GM12878 (cell line): Measurements from ENCODE around the gene CNGB1. TPM values are rescaled to one million over a fixed set of nuclear protein-coding genes. Genes with fewer than 3 reads are reported as not detected.

Experiments used
- ATAC-seq: fragments of 200-7000 bp; cut with Tn5 transposase; 3 replicates; pipeline ENCODE4 v1.9.1; 2020; ENCODE audit warnings: mild to moderate bottlenecking, moderate library complexity
- BruUV-seq: library from RNA; stranded (reverse); fragments of 400-500 nt; replicated peaks from 2 replicates; lab custom pipeline; 2021; lab: Mats Ljungman, UMichigan
- CTCF ChIA-PET: fragments of 300-600 bp; sonication (Branson Sonifier 250); formaldehyde crosslinking; extraction: SDS; loops from one replicate; lab custom pipeline; 2021; ENCODE audit warnings: inconsistent platforms; lab: Yijun Ruan, JAX
- POLR2A ChIA-PET: fragments of 350-600 bp; formaldehyde crosslinking; extraction: SDS; loops from one replicate; lab custom pipeline; 2021; ENCODE audit warnings: inconsistent platforms; lab: Charles Lee
- RAD21 ChIA-PET: fragments of 300-600 bp; sonication (Branson Sonifier 250); formaldehyde crosslinking; loops from one replicate; lab custom pipeline; 2023; ENCODE audit warnings: antibody characterized with exemption; ENCODE audit not compliant: unreplicated experiment; lab: Charles Lee
- SMC1A ChIA-PET: fragments of 300-600 bp; sonication (Branson Sonifier 250); formaldehyde crosslinking; loops from one replicate; lab custom pipeline; 2023; ENCODE audit not compliant: unreplicated experiment, uncharacterized antibody; lab: Charles Lee
- DNase-seq: peaks from one replicate; pipeline ENCODE4 v3.0.0-alpha.2; 2011; ENCODE audit warnings: low read depth, low spot score
- FAIRE-seq: peaks from 3 replicates; lab custom pipeline; 2011; peaks lifted over from hg19 to GRCh38; lab: Jason Lieb, UNC
- H2AFZ ChIP-seq: 2 replicates; pipeline ENCODE4 v1.6.0; 2011; ENCODE audit warnings: low read depth, low read length, control low read depth; ENCODE audit not compliant: control insufficient read depth
- H3K27ac ChIP-seq: 2 replicates; pipeline ENCODE4 v1.5.1; 2011; ENCODE audit warnings: control low read depth; ENCODE audit not compliant: control insufficient read depth, insufficient read depth
- H3K27me3 ChIP-seq, 2 experiments: replicated peaks in 1 of 2; 2 replicates each; pipeline versions ENCODE4 v1.6.0 to v1.6.1; 2011; ENCODE audit warnings: low read length in 1 of 2; ENCODE audit not compliant: control insufficient read depth in 2 of 2, insufficient read depth in 2 of 2
- H3K36me3 ChIP-seq, 2 experiments: 2 replicates each; pipeline ENCODE4 v1.5.1; 2011; ENCODE audit warnings: low read length in 1 of 2; ENCODE audit not compliant: control insufficient read depth in 2 of 2, insufficient read depth in 2 of 2
- H3K4me1 ChIP-seq: 2 replicates; pipeline ENCODE4 v1.6.1; 2011; ENCODE audit warnings: mild to moderate bottlenecking, low read length, moderate library complexity, mixed read lengths; ENCODE audit not compliant: control insufficient read depth, insufficient read depth
- H3K4me2 ChIP-seq: 2 replicates; pipeline ENCODE4 v1.6.0; 2011; ENCODE audit warnings: control low read depth; ENCODE audit not compliant: control insufficient read depth, insufficient read depth
- H3K4me3 ChIP-seq: fragments of 200-600 bp; sonication (generic); 2 replicates; pipeline ENCODE4 v1.5.1; 2016
- H3K79me2 ChIP-seq: 2 replicates; pipeline ENCODE4 v1.6.0; 2011; ENCODE audit warnings: low read length; ENCODE audit not compliant: control insufficient read depth, insufficient read depth
- H3K9ac ChIP-seq: 2 replicates; pipeline ENCODE4 v1.8.0; 2011; ENCODE audit warnings: low read length, control low read depth, mixed read lengths; ENCODE audit not compliant: control insufficient read depth, insufficient read depth
- H3K9me3 ChIP-seq: replicated peaks from 3 replicates; pipeline ENCODE4 v1.5.1; 2011; ENCODE audit warnings: mild to moderate bottlenecking, low read length; ENCODE audit not compliant: control insufficient read depth, insufficient read depth
- H4K20me1 ChIP-seq: 2 replicates; pipeline ENCODE4 v1.6.0; 2011; ENCODE audit not compliant: control insufficient read depth, insufficient read depth
- DPF2 ChIP-seq: fragments of 450-650 bp; IDR thresholded peaks from 2 replicates; pipeline ENCODE4 v1.6.1; 2017; ENCODE audit warnings: mild to moderate bottlenecking
- EZH2 ChIP-seq: IDR thresholded peaks from 2 replicates; pipeline ENCODE4 v1.6.1; 2012; ENCODE audit warnings: low read depth, mild to moderate bottlenecking, control low read depth, inconsistent platforms, low read length, borderline replicate concordance; ENCODE audit not compliant: control insufficient read depth
- POLR2AphosphoS2 ChIP-seq: IDR thresholded peaks from 2 replicates; pipeline ENCODE4 v1.6.1; 2011; ENCODE audit warnings: low read depth, mild to moderate bottlenecking, low read length, improper control_type of control experiment, moderate library complexity
- ZNF207 ChIP-seq: fragments of 450-650 bp; IDR thresholded peaks from 2 replicates; pipeline ENCODE4 v1.6.1; 2014; ENCODE audit warnings: antibody characterized with exemption, mild to moderate bottlenecking, borderline replicate concordance
- ZNF24 ChIP-seq: fragments of 450-650 bp; IDR thresholded peaks from 2 replicates; pipeline ENCODE4 v1.6.1; 2017; ENCODE audit warnings: antibody characterized with exemption, mild to moderate bottlenecking
- ZNF622 ChIP-seq: fragments of 450-650 bp; IDR thresholded peaks from 2 replicates; pipeline ENCODE4 v1.6.1; 2017; ENCODE audit warnings: mild to moderate bottlenecking, inconsistent platforms
- WGBS: methylation state at CpG from one replicate; pipeline ENCODE4 v1.1.6; 2016; ENCODE audit warnings: low lambda C conversion rate; ENCODE audit not compliant: insufficient replicate concordance, insufficient coverage; ENCODE audit errors: missing lambda C conversion rate; 5-methylcytosine and 5-hydroxymethylcytosine counted together
- in situ Hi-C: fragments of 300-500 bp; cut with MboI; formaldehyde crosslinking; loops from 9 replicates; pipeline ENCODE4 v1.14.3; 2018; ENCODE audit warnings: mixed read lengths
- intact Hi-C: fragments of 100-400 bp; cut with micrococcal nuclease; formaldehyde crosslinking; loops from one replicate; pipeline ENCODE4 v1.14.2; 2022; ENCODE audit not compliant: unreplicated experiment
- polyA plus RNA-seq, 11 experiments: library from polyadenylated mRNA; depleted of rRNA in 4 of 11; unstranded in 6 of 11; stranded (reverse) in 5 of 11; fragments of >200 nt; fragmentation: Nextera tagmentation in 4 of 11; fragmentation: Illumina TruSeq in 1 of 11; extraction: Ambion mirVana in 4 of 11; extraction: Trizol in 1 of 11; gene quantifications; 1 replicate in 1 of 11; 2 replicates in 10 of 11; pipeline versions ENCODE4 v1.2.1 to v1.2.3, GENCODE V29; 2011 to 2016; ENCODE audit warnings: inconsistent platforms in 2 of 11, missing spikeins in 2 of 11, low read depth in 1 of 11
- total RNA-seq, 4 experiments: library from RNA; depleted of rRNA in 3 of 4; stranded (reverse); fragments of >200 nt in 3 of 4; fragmentation: Illumina TruSeq in 1 of 4; extraction: Trizol in 1 of 4; gene quantifications; 2 replicates each; pipeline versions ENCODE4 v1.2.1 to v1.2.3, GENCODE V29; 2013 to 2021
- TF ChIP-seq, protein P1 (sequence below): IDR thresholded peaks from 2 replicates; pipeline ENCODE4 v1.6.1; 2011; ENCODE audit warnings: borderline replicate concordance, low read depth, mild to moderate bottlenecking, moderate library complexity, low read length; ENCODE audit not compliant: insufficient read depth, poor library complexity, severe bottlenecking
- TF ChIP-seq, protein P2 (sequence below): fragments of 450-650 bp; formaldehyde crosslinking; IDR thresholded peaks from 2 replicates; pipeline ENCODE4 v1.5.0; 2022; ENCODE audit warnings: mild to moderate bottlenecking, missing genetic modification characterization
- TF ChIP-seq, protein P3 (sequence below): IDR thresholded peaks from 2 replicates; pipeline ENCODE4 v1.6.1; 2011; ENCODE audit warnings: borderline replicate concordance, low read depth, mild to moderate bottlenecking, moderate library complexity, mixed read lengths, low read length; ENCODE audit not compliant: insufficient read depth; ENCODE audit errors: extremely low read length

The CNGB1 gene
- total and polyA plus RNA-seq, 10 of the 15 experiments (the other 5 are each of a cell fraction or from before 2014, with no cell fraction given) = 0.03 TPM; not detected in 9

DNA sequence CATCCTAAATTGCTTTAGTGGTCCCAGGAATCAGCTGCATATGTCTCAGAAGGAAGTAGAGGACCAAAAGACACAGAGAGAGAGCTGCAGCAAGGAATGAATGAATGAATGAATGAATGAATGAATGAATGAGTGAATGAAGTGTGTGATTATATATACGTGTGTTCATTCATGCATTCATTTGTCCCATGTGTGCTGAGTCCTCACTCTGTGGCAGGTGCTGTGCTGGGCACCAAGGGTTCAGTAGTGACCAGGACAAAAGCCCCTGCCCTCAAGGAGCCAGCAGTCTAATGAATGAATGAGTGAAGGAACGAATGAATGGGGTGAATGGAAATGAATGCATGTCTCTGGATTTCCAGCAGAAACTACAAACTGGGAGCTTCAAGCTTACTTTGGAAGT lies 9.4 kb downstream of the CNGB1 start:
- H3K79me2 ChIP-seq = no peaks in the 10 kb centered on the region
- ChIA-PET RAD21 (no interaction called here), POLR2A (no interaction called here), CTCF (no interaction called here), SMC1A (no interaction called here)
- no peak overlapping the region for H3K4me3 ChIP-seq
- FAIRE-seq = no peak
- 0 out of 2 replicates have a peak overlapping the region, but pooled peaks have one; percentile 17 for H3K4me2 ChIP-seq
- H3K27ac ChIP-seq = no peak overlapping the region
- no peak overlapping the region for H2AFZ ChIP-seq
- 0 out of 2 replicates have a peak, but pooled peaks cover 2% of the 10 kb centered on the region for H3K4me1 ChIP-seq
- H3K9ac ChIP-seq = no peak overlapping the region
- H3K9me3 ChIP-seq = no peaks in the 10 kb centered on the region
- BruUV-seq = no TSS peak
- no peaks in the 10 kb centered on the region for H3K36me3 ChIP-seq
- in situ Hi-C loops = no loop called here
- TF ChIP-seq ZNF24 = peak; percentile 95
- TF ChIP-seq, protein P1, sequence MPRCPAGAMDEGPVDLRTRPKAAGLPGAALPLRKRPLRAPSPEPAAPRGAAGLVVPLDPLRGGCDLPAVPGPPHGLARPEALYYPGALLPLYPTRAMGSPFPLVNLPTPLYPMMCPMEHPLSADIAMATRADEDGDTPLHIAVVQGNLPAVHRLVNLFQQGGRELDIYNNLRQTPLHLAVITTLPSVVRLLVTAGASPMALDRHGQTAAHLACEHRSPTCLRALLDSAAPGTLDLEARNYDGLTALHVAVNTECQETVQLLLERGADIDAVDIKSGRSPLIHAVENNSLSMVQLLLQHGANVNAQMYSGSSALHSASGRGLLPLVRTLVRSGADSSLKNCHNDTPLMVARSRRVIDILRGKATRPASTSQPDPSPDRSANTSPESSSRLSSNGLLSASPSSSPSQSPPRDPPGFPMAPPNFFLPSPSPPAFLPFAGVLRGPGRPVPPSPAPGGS = no peak
- ATAC-seq = no peak
- 0% methylated on average over 2 of the region's 2 CpGs for whole genome bisulfite sequencing
- intact Hi-C loops = no loop called here
- DNase-seq = no peak
- H4K20me1 ChIP-seq = no peaks in the 10 kb centered on the region
- no peaks in the 10 kb centered on the region for H3K27me3 ChIP-seq

DNA sequence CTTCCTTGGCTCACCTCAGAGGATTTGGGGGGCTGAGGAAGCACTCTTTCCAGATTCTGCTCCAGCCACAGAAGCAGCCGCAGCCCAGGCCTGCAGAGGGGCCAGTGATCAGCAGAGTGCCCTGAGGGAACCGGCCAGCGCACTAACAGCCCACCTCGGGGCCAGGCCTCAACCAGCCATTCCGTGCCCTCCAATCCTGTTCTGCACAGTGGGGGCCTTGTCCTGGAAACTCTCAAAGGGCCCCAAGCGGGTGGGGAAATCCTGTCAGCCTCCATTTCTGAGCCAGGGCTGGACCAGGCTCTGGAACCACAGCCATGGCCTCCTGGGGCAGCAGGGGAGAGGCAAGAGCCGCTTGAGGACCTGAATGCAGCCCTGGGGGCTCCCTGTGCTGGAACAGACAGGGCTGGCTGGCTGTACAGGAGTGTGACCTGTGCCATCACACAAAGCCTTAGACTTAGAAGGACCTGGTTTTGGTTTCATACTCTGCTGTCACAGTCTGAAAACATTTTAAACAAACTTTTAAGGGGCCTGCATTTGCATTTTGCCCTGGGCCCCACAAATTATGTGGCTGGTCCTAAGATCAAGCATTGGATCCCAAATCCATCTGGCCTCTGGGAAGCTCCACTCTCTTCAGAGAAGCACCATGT lies 10.0 kb downstream of the CNGB1 start:
- RAD21 ChIA-PET = no interaction called here
- POLR2A ChIA-PET = no interaction called here
- DNase-seq = no peak
- BruUV-seq = no TSS peak
- H3K9me3 ChIP-seq = no peaks in the 10 kb centered on the region
- no peak overlapping the region for H2AFZ ChIP-seq
- intact Hi-C loops = no loop called here
- no peak overlapping the region for H3K4me3 ChIP-seq
- SMC1A ChIA-PET = no interaction called here
- 35% methylated on average over 7 of the region's 7 CpGs for WGBS
- ATAC-seq = peak; percentile 48; the same call in 2 of the 3 replicates
- no peak overlapping the region for H3K9ac ChIP-seq
- in situ Hi-C loops = no loop called here
- 0 out of 2 replicates have a peak, but pooled peaks cover 2% of the 10 kb centered on the region for H3K4me1 ChIP-seq
- H3K79me2 ChIP-seq = no peaks in the 10 kb centered on the region
- no peaks in the 10 kb centered on the region for H3K27me3 ChIP-seq
- no peaks in the 10 kb centered on the region for H3K36me3 ChIP-seq
- CTCF ChIA-PET = no interaction called here
- H3K27ac ChIP-seq = no peak overlapping the region
- 0 out of 2 replicates have a peak overlapping the region, but pooled peaks have one; percentile 17 for H3K4me2 ChIP-seq
- FAIRE-seq = no peak
- no peaks in the 10 kb centered on the region for H4K20me1 ChIP-seq
- TF ChIP-seq, protein P2, sequence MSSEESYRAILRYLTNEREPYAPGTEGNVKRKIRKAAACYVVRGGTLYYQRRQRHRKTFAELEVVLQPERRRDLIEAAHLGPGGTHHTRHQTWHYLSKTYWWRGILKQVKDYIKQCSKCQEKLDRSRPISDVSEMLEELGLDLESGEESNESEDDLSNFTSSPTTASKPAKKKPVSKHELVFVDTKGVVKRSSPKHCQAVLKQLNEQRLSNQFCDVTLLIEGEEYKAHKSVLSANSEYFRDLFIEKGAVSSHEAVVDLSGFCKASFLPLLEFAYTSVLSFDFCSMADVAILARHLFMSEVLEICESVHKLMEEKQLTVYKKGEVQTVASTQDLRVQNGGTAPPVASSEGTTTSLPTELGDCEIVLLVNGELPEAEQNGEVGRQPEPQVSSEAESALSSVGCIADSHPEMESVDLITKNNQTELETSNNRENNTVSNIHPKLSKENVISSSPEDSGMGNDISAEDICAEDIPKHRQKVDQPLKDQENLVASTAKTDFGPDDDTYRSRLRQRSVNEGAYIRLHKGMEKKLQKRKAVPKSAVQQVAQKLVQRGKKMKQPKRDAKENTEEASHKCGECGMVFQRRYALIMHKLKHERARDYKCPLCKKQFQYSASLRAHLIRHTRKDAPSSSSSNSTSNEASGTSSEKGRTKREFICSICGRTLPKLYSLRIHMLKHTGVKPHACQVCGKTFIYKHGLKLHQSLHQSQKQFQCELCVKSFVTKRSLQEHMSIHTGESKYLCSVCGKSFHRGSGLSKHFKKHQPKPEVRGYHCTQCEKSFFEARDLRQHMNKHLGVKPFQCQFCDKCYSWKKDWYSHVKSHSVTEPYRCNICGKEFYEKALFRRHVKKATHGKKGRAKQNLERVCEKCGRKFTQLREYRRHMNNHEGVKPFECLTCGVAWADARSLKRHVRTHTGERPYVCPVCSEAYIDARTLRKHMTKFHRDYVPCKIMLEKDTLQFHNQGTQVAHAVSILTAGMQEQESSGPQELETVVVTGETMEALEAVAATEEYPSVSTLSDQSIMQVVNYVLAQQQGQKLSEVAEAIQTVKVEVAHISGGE (CRISPR knock-in tag) = no peak
- TF ChIP-seq ZNF622 (no peak), DPF2 (no peak), ZNF207 (no peak), EZH2 (no peak), POLR2AphosphoS2 (no peak)
- TF ChIP-seq, protein P3, sequence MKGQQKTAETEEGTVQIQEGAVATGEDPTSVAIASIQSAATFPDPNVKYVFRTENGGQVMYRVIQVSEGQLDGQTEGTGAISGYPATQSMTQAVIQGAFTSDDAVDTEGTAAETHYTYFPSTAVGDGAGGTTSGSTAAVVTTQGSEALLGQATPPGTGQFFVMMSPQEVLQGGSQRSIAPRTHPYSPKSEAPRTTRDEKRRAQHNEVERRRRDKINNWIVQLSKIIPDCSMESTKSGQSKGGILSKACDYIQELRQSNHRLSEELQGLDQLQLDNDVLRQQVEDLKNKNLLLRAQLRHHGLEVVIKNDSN = no peak
